ENCODE data around the gene LRRC37B.

Gene LRRC37B

GRCh38 chr17:32010114-32010513 is 2.9 kb downstream of the LRRC37B start:
- no peak overlapping the region for H3K4me3 ChIP-seq (ENCODE audit: low read length)
- H3K27ac ChIP-seq (ENCODE audit: low read depth, low read length): no peak overlapping the region
- peak overlapping the region; percentile 70 for H3K4me2 ChIP-seq (ENCODE audit: low read length)
- TF ChIP-seq CTCF (IDR thresholded peaks at IDR 0.05; ENCODE audit: low read depth, low read length, poor library complexity, severe bottlenecking): no peak
- no peak for TF ChIP-seq EZH2phosphoT487 (IDR thresholded peaks at IDR 0.05; ENCODE audit: borderline replicate concordance, low read length)
- H3F3A ChIP-seq (ENCODE audit: control insufficient read depth, insufficient read depth): peaks cover 4% of the 10 kb centered on the region; the same call in 1 of the 2 replicates
- H3K9me2 ChIP-seq (replicated peaks; ENCODE audit: control insufficient read depth, low read length): no peaks in the 10 kb centered on the region
- peaks cover 64% of the 10 kb centered on the region for H3K79me2 ChIP-seq (ENCODE audit: control insufficient read depth, low read length)
- H3K27me3 ChIP-seq (ENCODE audit: control insufficient read depth, low read length): peaks cover 5% of the 10 kb centered on the region; the same call in 1 of the 2 replicates
- no peaks in the 10 kb centered on the region for H3K36me3 ChIP-seq (ENCODE audit: control insufficient read depth, low read length)
- H3K4me1 ChIP-seq (ENCODE audit: control insufficient read depth, low read length): peaks cover 17% of the 10 kb centered on the region
- H4K20me1 ChIP-seq (ENCODE audit: control insufficient read depth, insufficient read depth, low read depth, low read length): no peaks in the 10 kb centered on the region
- no peaks in the 10 kb centered on the region for H3K9me3 ChIP-seq (ENCODE audit: control insufficient read depth, insufficient read depth, low read length)

GRCh38 chr17:32015245-32016013 is 8.2 kb downstream of the LRRC37B start:
- Histone ChIP-seq H3K4me1 (ENCODE audit: control insufficient read depth, low read length) (no peaks in the 10 kb centered on the region), H3K4me2 (ENCODE audit: low read length) (no peak overlapping the region), H3K36me3 (ENCODE audit: control insufficient read depth, low read length) (peaks cover 5% of the 10 kb centered on the region; the same call in 1 of the 2 replicates), H3F3A (ENCODE audit: control insufficient read depth, insufficient read depth) (no peaks in the 10 kb centered on the region), H3K4me3 (ENCODE audit: low read length) (no peak overlapping the region), H3K9me3 (ENCODE audit: control insufficient read depth, insufficient read depth, low read length) (no peaks in the 10 kb centered on the region), H3K27me3 (ENCODE audit: control insufficient read depth, low read length) (no peaks in the 10 kb centered on the region), H3K27ac (ENCODE audit: low read depth, low read length) (no peak overlapping the region), H3K79me2 (ENCODE audit: control insufficient read depth, low read length) (peaks cover 41% of the 10 kb centered on the region), H4K20me1 (ENCODE audit: control insufficient read depth, insufficient read depth, low read depth, low read length) (no peaks in the 10 kb centered on the region), H3K9me2 (replicated peaks; ENCODE audit: control insufficient read depth, low read length) (no peaks in the 10 kb centered on the region)
- TF ChIP-seq EZH2phosphoT487 (IDR thresholded peaks at IDR 0.05; ENCODE audit: borderline replicate concordance, low read length): no peak
- TF ChIP-seq CTCF (IDR thresholded peaks at IDR 0.05; ENCODE audit: low read depth, low read length, poor library complexity, severe bottlenecking): no peak

GRCh38 chr17:32016231-32016630 is 9.0 kb downstream of the LRRC37B start:
- no peaks in the 10 kb centered on the region for H4K20me1 ChIP-seq (ENCODE audit: control insufficient read depth, insufficient read depth, low read depth, low read length)

More at GRCh38 chr17:32016231-32016630, 9.0 kb downstream of the LRRC37B start:
- no peaks in the 10 kb centered on the region for H3K4me1 ChIP-seq (ENCODE audit: control insufficient read depth, low read length)
- H3K27ac ChIP-seq (ENCODE audit: low read depth, low read length): no peak overlapping the region
- peaks cover 35% of the 10 kb centered on the region for H3K79me2 ChIP-seq (ENCODE audit: control insufficient read depth, low read length)
- H3K27me3 ChIP-seq (ENCODE audit: control insufficient read depth, low read length): no peaks in the 10 kb centered on the region
- H3K4me3 ChIP-seq (ENCODE audit: low read length): no peak overlapping the region
- H3K36me3 ChIP-seq (ENCODE audit: control insufficient read depth, low read length): peaks cover 5% of the 10 kb centered on the region; the same call in 1 of the 2 replicates
- no peaks in the 10 kb centered on the region for H3K9me3 ChIP-seq (ENCODE audit: control insufficient read depth, insufficient read depth, low read length)
- TF ChIP-seq CTCF (IDR thresholded peaks at IDR 0.05; ENCODE audit: low read depth, low read length, poor library complexity, severe bottlenecking): no peak
- TF ChIP-seq EZH2phosphoT487 (IDR thresholded peaks at IDR 0.05; ENCODE audit: borderline replicate concordance, low read length): no peak
- no peaks in the 10 kb centered on the region for H3K9me2 ChIP-seq (replicated peaks; ENCODE audit: control insufficient read depth, low read length)
- H3F3A ChIP-seq (ENCODE audit: control insufficient read depth, insufficient read depth): no peaks in the 10 kb centered on the region
- H3K4me2 ChIP-seq (ENCODE audit: low read length): no peak overlapping the region

Data from DOHH2 (cell line).